Vagina (tissue), 2 donors: ENCODE measurements around the gene WNT7A.

Source experiments
- POLR2A ChIP-seq, 2 donors: fragments of 450-650 bp; IDR thresholded peaks; one replicate each; pipeline ENCODE4 v1.6.1; 2017; ENCODE audit warnings: antibody characterized with exemption in 2 of 2, mild to moderate bottlenecking in 2 of 2, moderate library complexity in 2 of 2
- TF ChIP-seq, protein P1 (sequence below), 3 experiments: fragments of 450-650 bp in 2 of 3; fragments of 200-600 bp in 1 of 3; sonication (generic) in 1 of 3; IDR thresholded peaks; one replicate each; pipeline ENCODE4 v1.5.1; 2017 to 2019; ENCODE audit warnings: antibody characterized with exemption in 3 of 3, mild to moderate bottlenecking in 2 of 3, moderate library complexity in 2 of 3

DNA sequence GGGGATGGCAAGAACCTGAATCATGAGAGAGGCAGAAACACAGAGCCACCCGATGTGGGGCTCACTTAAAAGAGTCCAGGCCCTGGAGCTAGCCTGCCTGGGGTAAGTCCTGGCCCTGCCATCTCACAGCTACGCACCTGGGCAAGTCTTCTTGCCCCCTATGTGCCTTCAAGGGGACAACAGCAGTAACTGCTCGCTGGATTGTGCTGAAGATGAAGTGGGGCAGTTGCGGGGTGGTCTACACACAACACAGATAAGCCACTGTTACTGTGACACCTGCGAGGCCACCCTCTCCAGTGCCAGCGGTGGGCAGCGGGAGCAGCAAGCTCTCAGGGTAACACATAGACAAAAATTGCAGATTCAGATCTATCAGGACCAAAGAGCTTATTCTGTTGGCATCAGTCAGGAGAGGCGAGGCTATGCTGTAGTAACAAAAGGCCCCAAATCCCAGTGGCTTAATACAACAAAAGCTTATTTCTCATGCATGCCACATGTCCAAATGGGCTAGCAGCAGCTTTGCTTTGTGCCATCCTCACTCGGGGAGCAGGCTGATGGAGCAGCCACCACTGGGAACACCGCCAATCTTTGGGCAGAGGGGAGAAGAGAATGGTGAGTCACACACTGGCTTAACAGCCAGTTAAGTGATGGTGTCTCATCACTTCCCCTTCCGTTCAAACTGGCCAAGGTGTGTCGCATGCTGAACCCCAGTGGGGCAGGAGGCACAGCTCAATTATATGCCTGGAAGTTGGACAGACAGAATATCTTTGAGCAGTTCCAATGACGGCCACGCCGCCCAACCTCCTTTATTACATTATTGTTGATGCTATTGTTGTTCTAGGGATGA, 78.3 kb downstream of the WNT7A start:
- TF ChIP-seq, protein P1, sequence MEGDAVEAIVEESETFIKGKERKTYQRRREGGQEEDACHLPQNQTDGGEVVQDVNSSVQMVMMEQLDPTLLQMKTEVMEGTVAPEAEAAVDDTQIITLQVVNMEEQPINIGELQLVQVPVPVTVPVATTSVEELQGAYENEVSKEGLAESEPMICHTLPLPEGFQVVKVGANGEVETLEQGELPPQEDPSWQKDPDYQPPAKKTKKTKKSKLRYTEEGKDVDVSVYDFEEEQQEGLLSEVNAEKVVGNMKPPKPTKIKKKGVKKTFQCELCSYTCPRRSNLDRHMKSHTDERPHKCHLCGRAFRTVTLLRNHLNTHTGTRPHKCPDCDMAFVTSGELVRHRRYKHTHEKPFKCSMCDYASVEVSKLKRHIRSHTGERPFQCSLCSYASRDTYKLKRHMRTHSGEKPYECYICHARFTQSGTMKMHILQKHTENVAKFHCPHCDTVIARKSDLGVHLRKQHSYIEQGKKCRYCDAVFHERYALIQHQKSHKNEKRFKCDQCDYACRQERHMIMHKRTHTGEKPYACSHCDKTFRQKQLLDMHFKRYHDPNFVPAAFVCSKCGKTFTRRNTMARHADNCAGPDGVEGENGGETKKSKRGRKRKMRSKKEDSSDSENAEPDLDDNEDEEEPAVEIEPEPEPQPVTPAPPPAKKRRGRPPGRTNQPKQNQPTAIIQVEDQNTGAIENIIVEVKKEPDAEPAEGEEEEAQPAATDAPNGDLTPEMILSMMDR (IDR thresholded peaks at IDR 0.05), result no peak
- no peak for TF ChIP-seq POLR2A (IDR thresholded peaks at IDR 0.05)
